Activated T-helper 9 cell treated with anti-CD3 and anti-CD28 coated beads, Interleukin-2, amount 50 U/mL, for 16 hours (primary cell): Measurements from ENCODE around the gene TPBG.
"Not testable (repeated sequence)": the region's sequence is repeated elsewhere in the genome, so short reads cannot be mapped to it uniquely, and the experiment has no call there.

Experiments
- DNase-seq: peaks from one replicate; pipeline ENCODE4 v3.0.0-alpha.2; 2020; ENCODE audit warnings: low read depth

The TPBG gene

GRCh38 chr6:82374516-82374915, 10.9 kb downstream of the TPBG start:
- DNase-seq: no peak

- no peak for DNase-seq
These were observed 13.0 kb downstream of the TPBG start for GRCh38 chr6:82376636-82377035.

GRCh38 chr6:82380566-82381185, 17.1 kb downstream of the TPBG start:
- no peak for DNase-seq

GRCh38 chr6:82381278-82381677, 17.7 kb downstream of the TPBG start:
- DNase-seq: no peak

GRCh38 chr6:82385102-82385501, 21.5 kb downstream of the TPBG start:
- no peak for DNase-seq

GRCh38 chr6:82385546-82385945, 21.9 kb downstream of the TPBG start:
- DNase-seq: no peak

- DNase-seq: no peak
These were observed 22.3 kb downstream of the TPBG start for GRCh38 chr6:82385961-82386360.

GRCh38 chr6:82394770-82395169, 31.2 kb downstream of the TPBG start:
- DNase-seq: not testable (repeated sequence)

GRCh38 chr6:82396964-82397751, 33.5 kb downstream of the TPBG start:
- DNase-seq: no peak

GRCh38 chr6:82397962-82398692, 34.5 kb downstream of the TPBG start:
- DNase-seq: no peak

GRCh38 chr6:82408952-82409431, 45.4 kb downstream of the TPBG start:
- no peak for DNase-seq

- DNase-seq: no peak
These were observed 46.6 kb downstream of the TPBG start for GRCh38 chr6:82410151-82410648.

- DNase-seq: no peak
These were observed 50.3 kb downstream of the TPBG start for GRCh38 chr6:82413868-82414267.

- DNase-seq: no peak
These were observed 52.2 kb downstream of the TPBG start for GRCh38 chr6:82415820-82416219.

- no peak for DNase-seq
These were observed 52.7 kb downstream of the TPBG start for GRCh38 chr6:82416346-82416745.
